HepG2 (cell line): Measurements from ENCODE around the gene WNK4. TPM values are rescaled to one million over a fixed set of nuclear protein-coding genes. Genes with fewer than 3 reads are reported as not detected.
A peak's percentile ranks its signal among the peaks of the same experiment; 100 is the strongest.

ENCODE experiments used
- ATAC-seq: fragments of 200-7000 bp; cut with Tn5 transposase; 3 replicates; pipeline ENCODE4 v1.9.1; 2020; ENCODE audit warnings: mild to moderate bottlenecking, moderate library complexity
- BruUV-seq: library from RNA; stranded (reverse); fragments of 400-500 nt; replicated peaks from 2 replicates; lab custom pipeline; 2021; lab: Mats Ljungman, UMichigan
- CTCF ChIA-PET: fragments of 300-600 bp; formaldehyde crosslinking; extraction: SDS; loops from one replicate; lab custom pipeline; 2021; ENCODE audit warnings: low total read pairs, inconsistent platforms, low intra/inter-chr PET ratio; lab: Yijun Ruan, JAX
- POLR2A ChIA-PET: fragments of 350-600 bp; sonication (Branson Sonifier 250); formaldehyde crosslinking; loops from one replicate; lab custom pipeline; 2020; ENCODE audit warnings: antibody characterized with exemption, inconsistent platforms; lab: Yijun Ruan, JAX
- DNase-seq: peaks from one replicate; pipeline ENCODE4 v3.0.0-alpha.2; 2015; ENCODE audit warnings: low spot score
- FAIRE-seq: peaks from 3 replicates; lab custom pipeline; 2011; peaks lifted over from hg19 to GRCh38; lab: Jason Lieb, UNC
- H2AFZ ChIP-seq: one replicate; pipeline ENCODE4 v1.6.1; 2011; ENCODE audit warnings: low read length, inconsistent platforms
- H3K27ac ChIP-seq: fragments of 300-600 bp; 3 replicates; pipeline ENCODE4 v1.8.0; 2011; ENCODE audit warnings: mixed run types, mild to moderate bottlenecking, mixed read lengths, low read length, inconsistent platforms; ENCODE audit not compliant: insufficient read depth; ENCODE audit errors: extremely low read length
- H3K27me3 ChIP-seq, 2 experiments: fragments of 200-600 bp in 1 of 2; 2 replicates in 1 of 2; 3 replicates in 1 of 2; pipeline versions ENCODE4 v1.6.0 to v1.8.0; 2011; ENCODE audit warnings: low read length in 2 of 2, mild to moderate bottlenecking in 2 of 2, moderate library complexity in 2 of 2, inconsistent platforms in 1 of 2; ENCODE audit not compliant: insufficient read depth in 2 of 2, control insufficient read depth in 1 of 2
- H3K36me3 ChIP-seq, 2 experiments: fragments of 200-600 bp in 1 of 2; replicated peaks in 1 of 2; 2 replicates in 1 of 2; 3 replicates in 1 of 2; pipeline versions ENCODE4 v1.5.1 to v1.8.0; 2011; ENCODE audit warnings: low read length in 2 of 2, inconsistent platforms in 1 of 2; ENCODE audit not compliant: insufficient read depth in 2 of 2, control insufficient read depth in 1 of 2
- H3K4me1 ChIP-seq: 2 replicates; pipeline ENCODE4 v1.5.1; 2012; ENCODE audit warnings: low read length, inconsistent platforms; ENCODE audit not compliant: insufficient read depth
- H3K4me2 ChIP-seq: 2 replicates; pipeline ENCODE4 v1.6.0; 2011; ENCODE audit warnings: low read depth, low read length, inconsistent platforms
- H3K4me3 ChIP-seq, 3 experiments: fragments of 200-600 bp in 1 of 3; sonication (generic), shearing (Covaris generic) in 1 of 3; replicated peaks in 1 of 3; 2 replicates each; pipeline ENCODE4 v1.5.1; 2011 to 2016; ENCODE audit warnings: low read length in 3 of 3, inconsistent platforms in 2 of 3, low read depth in 2 of 3, mild to moderate bottlenecking in 2 of 3, control low read depth in 1 of 3, mixed read lengths in 1 of 3; ENCODE audit not compliant: insufficient read depth in 1 of 3
- H3K79me2 ChIP-seq: one replicate; pipeline ENCODE4 v1.6.1; 2011; ENCODE audit warnings: low read length, inconsistent platforms; ENCODE audit not compliant: insufficient read depth
- H3K9ac ChIP-seq: 2 replicates; pipeline ENCODE4 v1.6.0; 2011; ENCODE audit warnings: mild to moderate bottlenecking, low read depth, low read length, inconsistent platforms; ENCODE audit not compliant: insufficient read depth
- H3K9me3 ChIP-seq: 2 replicates; pipeline ENCODE4 v1.5.1; 2012; ENCODE audit warnings: mild to moderate bottlenecking, low read length
- H4K20me1 ChIP-seq: 2 replicates; pipeline ENCODE4 v1.6.0; 2011; ENCODE audit warnings: inconsistent platforms, mild to moderate bottlenecking, low read length, moderate library complexity; ENCODE audit not compliant: insufficient read depth
- ATF7 ChIP-seq, 2 experiments: fragments of 450-650 bp in 1 of 2; sonication (generic) in 1 of 2; formaldehyde crosslinking in 1 of 2; IDR thresholded peaks; 2 replicates each; pipeline versions ENCODE4 v1.4.0 to v1.6.1; 2016 to 2020; ENCODE audit warnings: antibody characterized with exemption in 1 of 2, mild to moderate bottlenecking in 1 of 2, missing genetic modification reagents in 1 of 2
- CHD4 ChIP-seq: fragments of 200-600 bp; sonication (generic); IDR thresholded peaks from 2 replicates; pipeline ENCODE4 v1.7.0; 2017; ENCODE audit warnings: mild to moderate bottlenecking, low read length, borderline replicate concordance
- ELF3 ChIP-seq: IDR thresholded peaks from 2 replicates; pipeline ENCODE4 v1.6.1; 2016; ENCODE audit warnings: missing genetic modification reagents, missing compliant biosample characterization
- FOXO1 ChIP-seq: sonication (generic); formaldehyde crosslinking; IDR thresholded peaks from 2 replicates; pipeline ENCODE4 v1.4.0; 2020; ENCODE audit warnings: missing genetic modification reagents
- HIVEP1 ChIP-seq: sonication (generic); formaldehyde crosslinking; IDR thresholded peaks from 2 replicates; pipeline ENCODE4 v1.4.0; 2020; ENCODE audit warnings: mild to moderate bottlenecking, missing genetic modification reagents
- KDM1A ChIP-seq: IDR thresholded peaks from 2 replicates; pipeline ENCODE4 v1.6.1; 2016; ENCODE audit warnings: missing compliant biosample characterization
- NRL ChIP-seq: sonication (generic); formaldehyde crosslinking; IDR thresholded peaks from 2 replicates; pipeline ENCODE4 v1.5.0; 2020; ENCODE audit warnings: missing genetic modification reagents, mild to moderate bottlenecking, moderate library complexity, borderline replicate concordance
- POLR2AphosphoS5 ChIP-seq: IDR thresholded peaks from 2 replicates; pipeline ENCODE4 v1.6.1; 2012; ENCODE audit warnings: low read depth, low read length
- REPIN1 ChIP-seq: sonication (generic); formaldehyde crosslinking; IDR thresholded peaks from 2 replicates; pipeline ENCODE4 v1.8.0; 2022; ENCODE audit warnings: missing genetic modification reagents, low read depth, mild to moderate bottlenecking, borderline replicate concordance
- SP140L ChIP-seq: sonication (generic); formaldehyde crosslinking; IDR thresholded peaks from 2 replicates; pipeline ENCODE4 v1.4.0; 2020; ENCODE audit warnings: missing genetic modification reagents, borderline replicate concordance
- ZNF570 ChIP-seq: sonication (generic); formaldehyde crosslinking; IDR thresholded peaks from 2 replicates; pipeline ENCODE4 v1.4.0; 2020; ENCODE audit warnings: mild to moderate bottlenecking, missing genetic modification reagents, borderline replicate concordance
- ZNF629 ChIP-seq: sonication (generic); formaldehyde crosslinking; conservative IDR thresholded peaks from 2 replicates; pipeline ENCODE4 v1.5.0; 2020; ENCODE audit warnings: missing genetic modification reagents
- WGBS: methylation state at CpG from one replicate; pipeline ENCODE4 v1.1.6; 2017; ENCODE audit warnings: low lambda C conversion rate; 5-methylcytosine and 5-hydroxymethylcytosine counted together
- in situ Hi-C: cut with HindIII; loops from 2 replicates; pipeline ENCODE4 v1.10.0; 2017; ENCODE audit warnings: low pct_unique_long_range_greater_than_20kb; ENCODE audit not compliant: extremely low pct_ligation_motif_present
- intact Hi-C: fragments of 100-400 bp; cut with micrococcal nuclease; formaldehyde crosslinking; loops from one replicate; pipeline ENCODE4 v1.10.0; 2022; ENCODE audit not compliant: unreplicated experiment
- polyA plus RNA-seq, 8 experiments: library from polyadenylated mRNA; depleted of rRNA in 3 of 8; stranded (reverse) in 7 of 8; unstranded in 1 of 8; fragments of >200 nt; fragmentation: Illumina TruSeq in 4 of 8; extraction: Trizol in 4 of 8; gene quantifications; 2 replicates each; pipeline versions ENCODE4 v1.2.1 to v1.2.3, GENCODE V29; 2011 to 2016; ENCODE audit warnings: low read depth in 4 of 8, missing spikeins in 1 of 8, mixed read lengths in 1 of 8; ENCODE audit not compliant: insufficient read depth in 1 of 8
- total RNA-seq, 5 experiments: library from RNA; depleted of rRNA; stranded (reverse); fragments of >200 nt; fragmentation: Illumina TruSeq; extraction: Trizol; gene quantifications; 2 replicates each; pipeline ENCODE4 v1.2.3, GENCODE V29; 2016; ENCODE audit warnings: low read depth in 1 of 5
- TF ChIP-seq, protein P1 (sequence below): sonication (generic); formaldehyde crosslinking; IDR thresholded peaks from 2 replicates; pipeline ENCODE4 v1.4.0; 2020; ENCODE audit warnings: mild to moderate bottlenecking, missing genetic modification reagents, borderline replicate concordance
- TF ChIP-seq, protein P2 (sequence below): IDR thresholded peaks from 2 replicates; pipeline ENCODE4 v1.6.1; 2016; ENCODE audit warnings: missing compliant biosample characterization, missing genetic modification reagents, borderline replicate concordance

The WNK4 gene
- total and polyA plus RNA-seq, 2 of the 13 experiments (the other 11 are each of a cell fraction or from before 2014, with no cell fraction given): 2.7 to 13.7 TPM

DNA sequence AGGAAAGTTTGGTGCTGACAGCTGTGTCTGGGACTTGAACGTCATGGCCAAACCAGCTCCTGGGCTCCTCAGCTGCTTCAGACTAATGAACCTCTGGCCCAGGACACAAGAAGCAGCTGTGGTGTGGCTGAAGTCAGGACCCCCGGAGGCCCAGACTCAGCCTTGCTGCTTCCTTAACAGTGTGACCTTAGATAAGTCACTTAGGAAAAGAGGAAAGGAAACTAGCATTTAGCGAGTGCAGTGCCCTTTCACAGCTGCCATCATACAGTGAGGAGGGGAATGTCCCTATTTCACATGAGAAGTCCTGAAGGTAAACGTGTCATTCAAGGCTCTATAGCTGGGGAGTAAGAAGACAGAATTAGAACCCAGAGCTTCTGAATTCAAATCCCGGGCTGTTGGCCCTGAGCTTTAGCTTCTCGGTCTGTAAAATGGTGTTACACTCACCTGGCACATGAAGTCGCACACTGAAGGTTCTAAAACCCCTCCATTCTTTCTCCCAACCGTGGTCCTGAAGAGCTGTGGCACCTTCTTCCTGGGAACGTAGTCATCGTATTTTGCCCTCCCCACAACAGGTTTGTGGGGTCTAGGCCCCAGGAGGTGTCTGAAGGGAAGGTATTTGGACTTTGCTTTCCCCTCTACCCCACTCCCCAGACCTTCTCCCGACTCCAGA, 20.3 kb upstream of the WNK4 start:
- ChIA-PET CTCF (no interaction called here), POLR2A (interaction anchor here (0.7 to 5.6 kb wide), 13 partner anchors 9 to 238 kb away, joined by 3 to 63 read pairs (median 4); partner anchors contain the start of genes BECN1, COA3, EZH1 and RETREG3)
- peak overlapping the region; percentile 64; the same call in 1 of the 2 replicates for H3K9ac ChIP-seq
- no peak overlapping the region for H3K27ac ChIP-seq
- peak overlapping the region; percentile 18 for H2AFZ ChIP-seq
- DNase-seq (no peak), ATAC-seq (no peak; the same call in 2 of the 3 replicates), FAIRE-seq (peak; percentile 76)
- no peaks in the 10 kb centered on the region for H4K20me1 ChIP-seq
- H3K4me2 ChIP-seq: peak overlapping the region; percentile 90
- no peaks in the 10 kb centered on the region for H3K79me2 ChIP-seq
- H3K36me3 ChIP-seq: no peaks in the 10 kb centered on the region
- peaks cover 45% of the 10 kb centered on the region for H3K4me1 ChIP-seq
- H3K9me3 ChIP-seq: no peaks in the 10 kb centered on the region
- WGBS: 20% methylated on average over 11 of the region's 11 CpGs
- in situ Hi-C loops: loop anchor here (5.0 kb wide), 1 partner anchor 38 kb away; no protein-coding TSS in a partner anchor
- BruUV-seq: TSS peak; percentile 60
- H3K4me3 ChIP-seq: peak overlapping the region; percentile 53 to 75 (median 59)
- peaks cover 0 to 12% of the 10 kb centered on the region in 2 experiments; a peak in 2 of 5 replicates for H3K27me3 ChIP-seq
- intact Hi-C loops: loop anchor here (5.0 kb wide), 1 partner anchor 183 kb away; the partner anchor contains the start of gene PSMC3IP
- no peak for TF ChIP-seq ATF7 (IDR thresholded peaks at IDR 0.05)
- 0 out of 2 replicates have a peak, but pooled peaks have one; percentile 47 for TF ChIP-seq ATF7 (CRISPR knock-in tag; IDR thresholded peaks at IDR 0.05)
- no peak for TF ChIP-seq POLR2AphosphoS5
- no peak for TF ChIP-seq REPIN1 (CRISPR knock-in tag)
- TF ChIP-seq NRL: no peak
- no peak for TF ChIP-seq SP140L (CRISPR knock-in tag)
- TF ChIP-seq ZNF629 (CRISPR knock-in tag): 0 out of 2 replicates have a peak, but pooled peaks have one; percentile 14
- peak; percentile 32; the same call in 1 of the 2 replicates for TF ChIP-seq FOXO1 (CRISPR knock-in tag)
- 0 out of 2 replicates have a peak, but pooled peaks have one; percentile 2 for TF ChIP-seq ZNF570
- TF ChIP-seq ELF3: 0 out of 2 replicates have a peak, but pooled peaks have one; percentile 1
- TF ChIP-seq KDM1A (CRISPR knock-in tag): peak; percentile 11; the same call in 1 of the 2 replicates
- TF ChIP-seq CHD4: 0 out of 2 replicates have a peak, but pooled peaks have one; percentile 2
- TF ChIP-seq, protein P1, sequence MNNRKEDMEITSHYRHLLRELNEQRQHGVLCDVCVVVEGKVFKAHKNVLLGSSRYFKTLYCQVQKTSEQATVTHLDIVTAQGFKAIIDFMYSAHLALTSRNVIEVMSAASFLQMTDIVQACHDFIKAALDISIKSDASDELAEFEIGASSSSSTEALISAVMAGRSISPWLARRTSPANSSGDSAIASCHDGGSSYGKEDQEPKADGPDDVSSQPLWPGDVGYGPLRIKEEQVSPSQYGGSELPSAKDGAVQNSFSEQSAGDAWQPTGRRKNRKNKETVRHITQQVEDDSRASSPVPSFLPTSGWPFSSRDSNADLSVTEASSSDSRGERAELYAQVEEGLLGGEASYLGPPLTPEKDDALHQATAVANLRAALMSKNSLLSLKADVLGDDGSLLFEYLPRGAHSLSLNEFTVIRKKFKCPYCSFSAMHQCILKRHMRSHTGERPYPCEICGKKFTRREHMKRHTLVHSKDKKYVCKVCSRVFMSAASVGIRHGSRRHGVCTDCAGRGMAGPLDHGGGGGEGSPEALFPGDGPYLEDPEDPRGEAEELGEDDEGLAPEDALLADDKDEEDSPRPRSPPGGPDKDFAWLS: 0 out of 2 replicates have a peak, but pooled peaks have one; percentile 87
- TF ChIP-seq HIVEP1 (CRISPR knock-in tag): 0 out of 2 replicates have a peak, but pooled peaks have one; percentile 17
- TF ChIP-seq, protein P2, sequence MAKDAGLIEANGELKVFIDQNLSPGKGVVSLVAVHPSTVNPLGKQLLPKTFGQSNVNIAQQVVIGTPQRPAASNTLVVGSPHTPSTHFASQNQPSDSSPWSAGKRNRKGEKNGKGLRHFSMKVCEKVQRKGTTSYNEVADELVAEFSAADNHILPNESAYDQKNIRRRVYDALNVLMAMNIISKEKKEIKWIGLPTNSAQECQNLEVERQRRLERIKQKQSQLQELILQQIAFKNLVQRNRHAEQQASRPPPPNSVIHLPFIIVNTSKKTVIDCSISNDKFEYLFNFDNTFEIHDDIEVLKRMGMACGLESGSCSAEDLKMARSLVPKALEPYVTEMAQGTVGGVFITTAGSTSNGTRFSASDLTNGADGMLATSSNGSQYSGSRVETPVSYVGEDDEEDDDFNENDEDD: no peak
